Measurements from ENCODE around the gene CD22.

Gene CD22

DNA sequence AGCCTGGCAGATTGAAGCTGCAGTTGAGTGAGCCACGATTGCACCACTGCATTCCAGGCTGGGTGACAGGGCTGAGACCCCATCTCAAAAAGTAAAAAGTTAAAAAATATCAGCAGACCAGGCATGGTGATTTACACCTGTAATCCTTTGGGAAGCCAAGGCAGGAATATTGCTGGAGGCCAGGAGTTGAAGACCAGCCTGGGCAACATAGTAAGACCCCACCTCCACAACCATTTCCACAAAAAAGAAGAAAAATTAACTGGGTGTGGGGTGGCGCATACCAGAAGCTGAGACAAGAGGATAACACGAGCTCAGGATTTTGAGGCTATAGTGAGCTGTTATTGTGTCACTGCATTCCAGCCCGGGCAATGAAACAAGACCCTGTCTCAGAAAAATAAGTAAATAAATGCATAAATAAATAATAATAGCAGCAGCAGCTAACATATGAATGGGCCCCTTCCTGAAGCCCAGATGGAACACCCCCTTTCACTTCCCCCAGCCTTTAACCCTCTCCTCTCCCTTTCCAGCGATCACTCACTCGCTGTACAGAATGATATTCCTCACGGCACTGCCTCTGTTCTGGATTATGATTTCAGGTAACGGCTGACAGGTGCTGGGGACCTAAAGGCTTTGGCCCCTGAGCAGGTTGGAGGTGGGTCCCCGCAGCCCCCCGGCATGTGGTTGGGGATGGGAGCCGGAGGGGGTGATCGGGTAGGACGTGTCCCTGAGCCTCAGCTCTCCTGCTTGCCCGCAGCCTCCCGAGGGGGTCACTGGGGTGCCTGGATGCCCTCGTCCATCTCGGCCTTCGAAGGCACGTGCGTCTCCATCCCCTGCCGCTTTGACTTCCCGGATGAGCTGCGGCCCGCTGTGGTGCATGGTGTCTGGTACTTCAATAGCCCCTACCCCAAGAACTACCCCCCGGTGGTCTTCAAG is 33.9 kb upstream of the CD22 start:
- H3K4me3 ChIP-seq (ENCODE audit: low read depth, low read length) = no peak overlapping the region
- DNase-seq (ENCODE audit: low read depth) = no peak

DNA sequence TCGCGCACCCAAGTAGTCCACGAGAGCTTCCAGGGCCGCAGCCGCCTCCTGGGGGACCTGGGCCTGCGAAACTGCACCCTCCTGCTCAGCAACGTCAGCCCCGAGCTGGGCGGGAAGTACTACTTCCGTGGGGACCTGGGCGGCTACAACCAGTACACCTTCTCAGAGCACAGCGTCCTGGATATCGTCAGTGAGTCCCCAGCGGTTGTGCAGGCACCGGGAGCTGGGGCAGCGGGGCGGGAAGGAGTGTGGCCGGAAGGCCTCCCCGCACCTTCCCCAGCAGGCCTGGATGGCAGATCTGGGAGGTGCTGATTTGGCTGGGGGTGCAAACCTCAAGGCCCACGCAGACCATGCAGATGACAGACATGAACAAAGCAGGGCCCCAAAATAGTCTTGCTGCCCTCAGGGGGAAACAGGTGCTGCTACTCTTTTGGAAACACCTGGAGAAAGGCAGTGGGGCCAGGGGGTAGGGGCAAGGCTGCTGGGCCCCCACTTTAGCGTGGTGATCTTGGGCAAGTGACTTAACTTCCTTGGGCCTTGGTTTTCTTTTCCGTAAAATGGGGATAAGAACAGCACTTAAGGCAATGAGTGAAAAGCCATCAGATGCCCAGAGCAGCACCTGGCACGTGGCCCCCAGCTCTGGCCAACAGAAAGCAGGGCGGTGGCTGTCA is 33.1 kb upstream of the CD22 start:
- H3K4me3 ChIP-seq (ENCODE audit: low read depth, low read length) = no peak overlapping the region
- no peak for DNase-seq (ENCODE audit: low read depth)

DNA sequence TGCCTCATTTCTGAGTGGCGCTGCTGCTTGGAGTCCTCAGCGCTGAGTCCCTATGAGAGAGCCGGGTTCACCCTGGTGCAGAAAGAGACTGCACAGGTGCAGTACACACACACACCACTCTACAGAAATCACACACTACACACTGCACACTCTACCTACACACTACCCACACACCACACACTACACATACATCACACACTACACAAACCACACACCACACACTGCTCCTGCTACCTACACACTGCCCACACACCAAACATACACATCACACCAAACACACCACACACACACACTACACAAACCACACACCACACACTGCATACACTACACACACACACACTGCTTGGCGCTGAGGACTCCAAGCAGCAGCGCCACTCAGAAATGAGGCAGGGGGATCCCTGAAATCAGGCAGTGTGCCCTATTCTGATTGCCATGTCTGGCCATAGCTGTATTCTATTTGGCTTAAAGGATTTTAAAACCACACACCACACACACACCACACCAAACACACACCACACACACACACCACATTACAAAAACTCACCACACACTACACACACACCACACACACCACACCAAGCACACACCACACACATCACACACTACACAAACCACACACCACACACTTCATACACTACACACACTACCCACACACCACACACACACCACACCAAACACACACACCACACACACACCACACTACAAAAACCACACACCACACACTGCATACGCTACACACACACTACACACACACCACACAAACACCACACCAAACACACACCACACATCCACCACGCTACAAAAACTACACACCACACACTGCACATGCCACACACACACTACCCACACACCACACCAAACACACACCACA is 32.1 kb upstream of the CD22 start:
- no peak for DNase-seq (ENCODE audit: low read depth)
- no peak overlapping the region for H3K4me3 ChIP-seq (ENCODE audit: low read depth, low read length)

DNA sequence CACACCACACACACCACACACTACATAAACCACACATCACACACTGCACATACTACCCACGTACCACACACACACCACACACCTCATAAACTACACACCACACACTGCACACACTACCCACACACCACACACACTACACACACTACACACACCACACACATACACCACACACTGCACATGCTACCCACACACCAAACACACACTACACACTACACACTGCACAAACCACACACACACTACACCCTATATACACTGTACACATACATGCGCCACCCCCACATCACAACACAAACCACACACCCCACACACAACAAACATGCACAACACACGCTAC is 31.5 kb upstream of the CD22 start:
- H3K4me3 ChIP-seq (ENCODE audit: low read depth, low read length) = no peak overlapping the region
- no peak for DNase-seq (ENCODE audit: low read depth)

DNA sequence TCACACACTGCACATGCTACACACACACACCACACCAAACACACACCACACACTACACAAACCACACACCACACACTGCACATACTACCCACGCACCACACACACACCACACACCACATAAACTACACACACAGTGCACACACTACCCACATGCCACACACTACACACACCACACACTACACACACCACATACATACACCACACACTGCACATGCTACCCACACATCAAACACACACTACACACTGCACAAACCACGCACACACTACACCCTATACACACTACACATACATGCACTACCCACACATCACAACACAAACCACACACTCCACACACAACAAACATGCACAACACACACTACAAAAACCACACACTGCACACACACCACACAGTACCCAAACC is 31.1 kb upstream of the CD22 start:
- H3K4me3 ChIP-seq (ENCODE audit: low read depth, low read length) = no peak overlapping the region

DNA sequence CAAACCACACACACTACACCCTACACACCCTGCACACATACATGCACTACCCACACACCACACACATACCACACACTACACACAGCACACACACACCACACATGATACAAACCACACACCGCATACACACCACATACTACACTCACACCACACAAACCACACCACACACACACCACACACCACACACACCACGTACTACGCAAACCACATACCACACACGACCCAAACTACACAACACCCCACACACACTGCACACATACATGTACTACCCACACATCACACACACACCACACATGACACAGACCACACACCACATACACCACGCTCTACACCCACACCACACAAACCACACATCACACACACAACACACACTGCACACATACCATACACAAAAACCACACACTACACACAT is 30.4 kb upstream of the CD22 start:
- no peak for DNase-seq (ENCODE audit: low read depth)
- H3K4me3 ChIP-seq (ENCODE audit: low read depth, low read length) = no peak overlapping the region

More for the DNA sequence above, 31.1 kb upstream of the CD22 start:
- no peak for DNase-seq (ENCODE audit: low read depth)

DNA sequence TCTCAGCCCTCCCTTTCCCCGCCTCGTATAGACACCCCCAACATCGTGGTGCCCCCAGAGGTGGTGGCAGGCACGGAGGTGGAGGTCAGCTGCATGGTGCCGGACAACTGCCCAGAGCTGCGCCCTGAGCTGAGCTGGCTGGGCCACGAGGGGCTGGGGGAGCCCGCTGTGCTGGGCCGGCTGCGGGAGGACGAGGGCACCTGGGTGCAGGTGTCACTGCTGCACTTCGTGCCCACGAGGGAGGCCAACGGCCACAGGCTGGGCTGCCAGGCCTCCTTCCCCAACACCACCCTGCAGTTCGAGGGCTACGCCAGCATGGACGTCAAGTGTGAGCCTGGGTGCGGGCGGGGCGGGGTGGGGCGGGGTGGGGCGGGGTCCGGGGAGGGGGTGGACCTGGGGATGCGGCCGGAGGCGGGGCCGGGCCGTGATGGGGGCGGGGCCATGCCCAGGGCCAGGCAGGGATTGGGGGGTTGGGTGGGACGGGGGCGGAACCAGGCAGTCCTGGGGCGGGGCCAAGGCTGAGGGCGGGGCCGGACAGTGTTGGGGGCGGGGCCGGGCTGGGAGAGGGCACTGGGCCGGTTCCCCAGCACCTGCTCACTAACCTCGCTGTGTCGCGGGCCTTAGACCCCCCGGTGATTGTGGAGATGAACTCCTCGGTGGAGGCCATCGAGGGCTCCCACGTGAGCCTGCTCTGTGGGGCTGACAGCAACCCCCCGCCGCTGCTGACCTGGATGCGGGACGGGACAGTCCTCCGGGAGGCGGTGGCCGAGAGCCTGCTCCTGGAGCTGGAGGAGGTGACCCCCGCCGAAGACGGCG is 29.3 kb upstream of the CD22 start:
- no peak for DNase-seq (ENCODE audit: low read depth)
- no peak overlapping the region for H3K4me3 ChIP-seq (ENCODE audit: low read depth, low read length)

DNA sequence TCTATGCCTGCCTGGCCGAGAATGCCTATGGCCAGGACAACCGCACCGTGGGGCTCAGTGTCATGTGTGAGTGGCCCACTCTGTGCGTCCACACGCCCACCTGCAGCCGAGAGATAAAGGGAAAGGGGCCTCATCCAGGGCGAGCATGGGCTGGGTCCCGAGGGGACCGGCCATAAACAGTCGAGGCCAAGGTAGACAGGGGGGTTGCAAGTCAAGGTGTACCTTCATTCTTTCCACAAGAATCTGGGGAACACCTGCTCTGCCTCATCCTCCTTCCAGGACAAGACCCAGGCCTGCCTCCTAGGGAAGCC is 28.7 kb upstream of the CD22 start:
- DNase-seq (ENCODE audit: low read depth) = no peak
- no peak overlapping the region for H3K4me3 ChIP-seq (ENCODE audit: low read depth, low read length)

DNA sequence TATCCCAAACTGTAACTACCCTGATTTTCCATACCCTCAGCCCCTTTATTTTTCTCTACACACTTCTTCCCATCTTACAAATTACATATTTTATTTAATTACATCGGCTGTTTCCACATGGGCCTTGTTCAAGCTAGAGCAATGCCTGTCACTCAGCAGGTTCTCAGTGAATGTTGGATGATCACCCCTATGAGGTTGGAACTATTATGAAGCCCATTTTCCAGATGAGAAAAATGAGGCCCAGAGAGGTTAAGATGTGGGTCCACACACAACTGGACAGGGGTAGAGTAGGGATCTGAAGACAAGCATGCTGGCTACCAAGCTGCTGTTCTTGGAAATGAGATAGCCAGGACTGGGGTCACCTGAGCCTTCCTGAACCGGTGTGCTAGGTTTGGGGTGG is 27.0 kb upstream of the CD22 start:
- no peak for DNase-seq (ENCODE audit: low read depth)
- H3K4me3 ChIP-seq (ENCODE audit: low read depth, low read length) = no peak overlapping the region

DNA sequence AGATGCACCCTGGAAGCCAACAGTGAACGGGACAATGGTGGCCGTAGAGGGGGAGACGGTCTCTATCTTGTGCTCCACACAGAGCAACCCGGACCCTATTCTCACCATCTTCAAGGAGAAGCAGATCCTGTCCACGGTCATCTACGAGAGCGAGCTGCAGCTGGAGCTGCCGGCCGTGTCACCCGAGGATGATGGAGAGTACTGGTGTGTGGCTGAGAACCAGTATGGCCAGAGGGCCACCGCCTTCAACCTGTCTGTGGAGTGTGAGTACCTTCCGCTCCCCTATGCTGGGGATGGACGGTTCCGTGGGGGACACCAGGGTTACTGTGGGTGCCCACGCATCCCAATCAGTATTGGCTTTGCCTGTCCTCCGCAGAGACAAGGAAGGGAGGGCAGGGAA is 26.5 kb upstream of the CD22 start:
- no peak for DNase-seq (ENCODE audit: low read depth)
- H3K4me3 ChIP-seq (ENCODE audit: low read depth, low read length) = no peak overlapping the region

DNA sequence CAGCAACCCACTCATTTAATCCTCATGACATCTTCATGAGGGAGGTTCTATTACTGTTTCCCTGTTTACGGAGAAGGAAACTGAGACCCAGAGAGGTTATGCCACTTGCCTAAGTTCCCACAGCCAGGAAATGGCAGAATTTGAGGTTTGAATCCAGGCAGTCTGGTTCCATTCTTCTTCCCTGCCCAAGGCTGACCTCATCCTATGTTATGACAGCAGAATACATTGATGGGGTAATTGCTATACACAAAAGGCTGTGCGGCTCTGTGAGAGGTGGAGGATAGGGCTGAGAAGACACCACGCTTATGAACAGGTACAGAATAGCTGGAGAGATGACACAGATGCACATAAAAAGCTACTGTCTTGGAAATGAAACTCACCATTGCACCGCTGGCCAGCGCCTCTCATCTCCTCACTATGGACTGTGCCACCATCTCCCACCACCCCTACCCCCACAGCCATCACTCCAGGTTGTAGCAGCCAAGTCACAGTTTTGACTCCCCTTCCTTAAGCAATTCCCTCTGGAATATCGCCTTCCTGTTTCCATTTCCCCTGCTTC is 25.6 kb upstream of the CD22 start:
- no peak for DNase-seq (ENCODE audit: low read depth)
- H3K4me3 ChIP-seq (ENCODE audit: low read depth, low read length) = no peak overlapping the region

DNA sequence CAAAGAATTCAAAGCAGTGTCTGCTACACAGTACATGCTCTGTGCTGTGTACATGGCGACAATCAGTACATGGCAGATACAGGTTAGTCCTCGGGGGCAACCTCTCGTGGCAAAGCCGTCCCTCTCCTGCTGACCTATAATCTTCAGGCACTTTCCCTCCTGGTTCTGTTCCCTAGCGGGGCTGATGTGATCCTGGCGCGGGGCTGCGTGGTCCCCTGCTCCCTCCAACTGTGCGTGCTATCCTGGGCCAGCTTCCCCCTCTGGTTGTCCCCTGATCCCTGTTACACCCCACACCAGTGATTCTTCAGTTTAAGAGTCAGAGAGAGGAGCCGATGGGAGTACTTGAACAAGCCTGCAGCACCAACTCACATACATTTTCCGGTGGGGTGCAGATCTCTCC is 25.0 kb upstream of the CD22 start:
- DNase-seq (ENCODE audit: low read depth) = no peak
- H3K4me3 ChIP-seq (ENCODE audit: low read depth, low read length) = no peak overlapping the region

DNA sequence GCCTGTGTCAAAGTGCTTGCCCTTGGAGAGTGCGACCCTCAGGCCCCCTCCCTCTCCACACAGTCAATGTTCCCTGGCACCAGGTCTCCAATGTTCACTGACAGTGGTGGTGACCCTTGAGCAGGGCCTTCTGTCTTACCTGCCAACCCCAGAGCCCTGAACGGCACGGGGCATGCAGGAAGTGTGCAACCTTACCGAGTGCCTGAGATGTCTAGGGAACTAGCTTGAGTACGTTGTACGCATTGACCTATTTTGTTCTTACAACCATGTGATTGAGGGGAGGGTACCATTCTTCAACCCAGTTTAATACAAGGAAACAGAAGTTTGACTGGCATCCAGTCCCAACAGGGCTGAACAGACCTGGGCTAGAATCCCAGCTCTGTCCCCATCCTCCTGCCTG is 23.8 kb upstream of the CD22 start:
- H3K4me3 ChIP-seq (ENCODE audit: low read depth, low read length) = no peak overlapping the region
- no peak for DNase-seq (ENCODE audit: low read depth)

DNA sequence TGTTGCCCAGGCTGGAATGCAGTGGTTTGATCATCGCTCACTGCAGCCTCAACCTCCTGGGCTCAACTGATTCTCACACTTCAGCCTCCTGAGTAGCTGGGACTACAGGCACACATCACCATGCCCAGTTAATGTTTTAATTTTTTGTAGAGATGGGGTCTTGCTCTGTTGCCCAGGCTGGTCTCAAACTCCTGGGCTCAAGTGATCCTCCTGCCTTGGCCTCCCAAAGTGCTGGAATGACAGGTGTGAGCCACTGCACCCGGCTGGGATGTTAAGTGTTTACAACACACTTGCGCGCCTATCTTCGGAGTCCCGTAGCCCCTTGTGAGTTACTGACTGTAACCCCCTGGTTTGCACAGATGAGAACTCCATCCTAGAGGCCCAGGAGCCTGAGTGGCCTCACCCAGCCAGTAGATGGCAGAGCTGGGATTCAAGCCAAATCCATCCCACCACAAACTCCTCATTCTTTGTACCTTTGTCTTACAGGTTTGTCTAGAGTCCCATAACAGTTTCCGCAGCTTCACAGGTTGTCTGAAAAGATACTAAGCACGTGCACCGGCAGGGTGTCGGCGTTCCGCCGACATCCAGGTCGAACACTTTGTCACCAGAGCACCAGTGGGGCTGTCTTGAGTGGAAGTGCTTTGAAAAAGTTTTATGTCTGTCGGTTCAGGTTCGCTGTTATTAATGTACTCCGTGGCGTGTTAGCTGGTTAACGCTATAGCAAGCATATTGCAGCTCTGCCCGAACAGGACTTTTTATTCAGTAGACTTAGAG is 22.3 kb upstream of the CD22 start:
- no peak overlapping the region for H3K4me3 ChIP-seq (ENCODE audit: low read depth, low read length)
- no peak for DNase-seq (ENCODE audit: low read depth)

DNA sequence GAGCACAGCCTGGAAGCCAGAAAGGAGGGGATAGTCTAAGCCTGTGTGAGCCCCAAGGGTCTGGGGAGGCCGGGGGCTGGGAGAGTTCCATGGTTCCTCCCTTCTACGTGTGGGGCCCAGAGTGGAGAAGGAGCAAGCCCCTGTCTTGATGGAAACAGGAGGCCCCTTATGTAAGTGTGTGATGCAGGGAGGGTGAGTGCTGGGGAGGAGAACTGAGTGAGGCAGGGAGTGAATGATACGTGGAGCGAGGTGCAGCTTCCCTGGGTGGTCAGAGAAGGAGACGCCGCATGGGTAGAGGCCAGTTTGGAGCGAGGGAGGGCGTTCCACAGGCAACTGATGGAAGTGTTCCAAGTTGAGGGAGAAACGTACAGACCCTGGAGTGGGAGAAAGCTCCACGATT is 21.1 kb upstream of the CD22 start:
- no peak for DNase-seq (ENCODE audit: low read depth)
- H3K4me3 ChIP-seq (ENCODE audit: low read depth, low read length) = no peak overlapping the region

DNA sequence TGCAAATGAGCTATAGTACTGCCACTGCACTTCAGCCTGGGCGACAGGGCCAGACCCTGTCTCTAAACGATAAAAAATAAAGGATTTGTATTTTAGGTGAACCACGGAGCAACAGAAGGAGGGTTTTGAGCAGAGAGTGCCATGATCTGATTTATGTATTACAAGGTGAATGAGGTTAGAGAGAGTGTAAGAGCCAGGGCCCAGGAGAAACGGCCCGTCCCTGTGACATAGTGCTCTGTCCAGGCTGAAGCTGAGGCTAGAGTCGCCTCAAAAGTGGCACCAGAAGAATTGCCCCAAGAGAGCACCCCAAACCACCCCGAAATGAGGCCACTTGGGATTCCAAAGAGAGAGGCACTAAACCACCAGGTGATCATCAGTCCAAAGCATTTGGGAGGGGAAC is 20.1 kb upstream of the CD22 start:
- no peak for DNase-seq (ENCODE audit: low read depth)
- H3K4me3 ChIP-seq (ENCODE audit: low read depth, low read length) = no peak overlapping the region

DNA sequence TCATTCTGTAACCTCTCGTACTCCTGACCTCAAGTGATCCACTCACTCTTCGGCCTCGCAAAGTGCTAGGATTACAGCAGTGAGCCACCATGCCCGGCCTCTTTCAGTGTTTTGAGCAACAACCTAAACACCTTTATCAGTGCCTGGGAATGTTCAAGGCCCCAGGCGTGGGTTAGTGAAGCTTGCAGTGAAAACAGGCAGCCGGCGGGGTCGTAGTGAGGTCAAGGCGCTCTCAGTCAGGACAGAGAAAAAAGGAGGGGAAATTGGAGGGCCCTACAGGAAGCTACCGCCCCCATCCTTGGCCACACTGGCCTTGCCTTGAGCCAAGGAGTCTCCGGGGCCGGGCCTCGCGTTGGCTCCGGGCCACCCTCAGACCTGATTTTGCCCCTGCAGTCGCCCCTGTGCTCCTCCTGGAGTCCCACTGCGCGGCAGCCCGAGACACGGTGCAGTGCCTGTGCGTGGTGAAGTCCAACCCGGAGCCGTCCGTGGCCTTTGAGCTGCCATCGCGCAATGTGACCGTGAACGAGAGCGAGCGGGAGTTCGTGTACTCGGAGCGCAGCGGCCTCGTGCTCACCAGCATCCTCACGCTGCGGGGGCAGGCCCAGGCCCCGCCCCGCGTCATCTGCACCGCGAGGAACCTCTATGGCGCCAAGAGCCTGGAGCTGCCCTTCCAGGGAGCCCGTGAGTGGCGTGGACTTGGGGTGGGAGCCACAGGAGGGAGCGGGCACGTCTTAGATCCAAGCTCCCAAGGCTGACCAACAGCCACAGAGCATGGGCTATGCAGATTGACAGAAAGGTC is 19.3 kb upstream of the CD22 start:
- no peak for DNase-seq (ENCODE audit: low read depth)

DNA sequence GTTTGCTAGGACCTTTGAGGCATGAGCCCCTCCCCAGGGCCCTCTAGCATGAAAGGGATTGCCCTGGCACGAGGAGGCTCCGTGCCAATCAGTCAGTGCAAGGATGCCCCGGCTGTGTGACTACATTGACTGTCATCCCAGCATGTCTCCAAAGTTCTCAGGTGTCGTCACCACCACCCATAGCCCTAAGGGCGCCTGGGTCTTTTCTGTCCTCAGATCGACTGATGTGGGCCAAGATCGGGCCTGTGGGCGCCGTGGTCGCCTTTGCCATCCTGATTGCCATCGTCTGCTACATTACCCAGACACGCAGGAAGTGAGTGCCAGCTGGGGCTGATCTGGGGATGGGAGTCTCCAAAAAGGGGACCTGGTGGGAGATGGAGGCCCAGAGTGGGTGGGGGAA is 18.7 kb upstream of the CD22 start:
- no peak for DNase-seq (ENCODE audit: low read depth)
- no peak overlapping the region for H3K4me3 ChIP-seq (ENCODE audit: low read depth, low read length)

More for the DNA sequence above, 19.3 kb upstream of the CD22 start:
- H3K4me3 ChIP-seq (ENCODE audit: low read depth, low read length) = no peak overlapping the region
